Neuronal stem cell (in vitro differentiated cells): ENCODE measurements around the gene CCDC160.

Experiments used
- DNase-seq: peaks from one replicate; pipeline ENCODE4 v3.0.0-alpha.2; 2013; ENCODE audit warnings: low spot score
- H2AFZ ChIP-seq: one replicate; pipeline ENCODE4 v1.6.1; 2013; ENCODE audit warnings: mild to moderate bottlenecking, low read length, inconsistent platforms
- H2AK5ac ChIP-seq: 2 replicates; pipeline ENCODE4 v1.6.1; 2013; ENCODE audit warnings: low read depth, mild to moderate bottlenecking, inconsistent platforms, low read length, moderate library complexity, mixed read lengths
- H2BK120ac ChIP-seq: 2 replicates; pipeline ENCODE4 v1.6.1; 2013; ENCODE audit warnings: low read depth, mild to moderate bottlenecking, inconsistent platforms, low read length, moderate library complexity, mixed read lengths
- H2BK12ac ChIP-seq: one replicate; pipeline ENCODE4 v1.6.1; 2013; ENCODE audit warnings: low read length, inconsistent platforms
- H2BK15ac ChIP-seq: 2 replicates; pipeline ENCODE4 v1.6.1; 2013; ENCODE audit warnings: mild to moderate bottlenecking, low read length, inconsistent platforms, mixed read lengths
- H2BK5ac ChIP-seq: one replicate; pipeline ENCODE4 v1.6.1; 2013; ENCODE audit warnings: inconsistent platforms, mild to moderate bottlenecking, low read length, moderate library complexity
- H3K14ac ChIP-seq: one replicate; pipeline ENCODE4 v1.6.1; 2013; ENCODE audit warnings: low read length, inconsistent platforms
- H3K18ac ChIP-seq: 2 replicates; pipeline ENCODE4 v1.6.1; 2013; ENCODE audit warnings: low read length, inconsistent platforms
- H3K23ac ChIP-seq: 2 replicates; pipeline ENCODE4 v1.6.1; 2013; ENCODE audit warnings: low read depth, mild to moderate bottlenecking, mixed read lengths, low read length, inconsistent platforms; ENCODE audit not compliant: poor library complexity
- H3K27ac ChIP-seq: replicated peaks from 3 replicates; pipeline ENCODE4 v1.5.1; 2013; ENCODE audit warnings: low read length, inconsistent platforms
- H3K27me3 ChIP-seq, 3 experiments: 2 replicates each; pipeline ENCODE4 v1.6.1; 2013; ENCODE audit warnings: low read length in 3 of 3, mild to moderate bottlenecking in 2 of 3, inconsistent platforms in 1 of 3, low read depth in 1 of 3, mixed read lengths in 1 of 3, moderate library complexity in 1 of 3; ENCODE audit not compliant: control insufficient read depth in 3 of 3, insufficient read depth in 3 of 3
- H3K36me3 ChIP-seq, 2 donors: replicated peaks in 1 of 2; 2 replicates each; pipeline ENCODE4 v1.6.1; 2013; ENCODE audit warnings: low read length in 2 of 2; ENCODE audit not compliant: control insufficient read depth in 2 of 2, insufficient read depth in 2 of 2
- H3K4ac ChIP-seq: 2 replicates; pipeline ENCODE4 v1.6.1; 2013; ENCODE audit warnings: inconsistent platforms, mild to moderate bottlenecking, low read length, moderate library complexity
- H3K4me1 ChIP-seq, 2 donors: 1 replicate in 1 of 2; 2 replicates in 1 of 2; pipeline ENCODE4 v1.6.1; 2013; ENCODE audit warnings: low read length in 2 of 2, low read depth in 1 of 2; ENCODE audit not compliant: control insufficient read depth in 2 of 2, insufficient read depth in 1 of 2
- H3K4me2 ChIP-seq: one replicate; pipeline ENCODE4 v1.6.1; 2013; ENCODE audit warnings: mild to moderate bottlenecking, low read length, inconsistent platforms; ENCODE audit not compliant: insufficient read depth, poor library complexity, severe bottlenecking
- H3K4me3 ChIP-seq, 2 donors: 2 replicates each; pipeline ENCODE4 v1.5.1; 2013; ENCODE audit warnings: low read length in 2 of 2, mild to moderate bottlenecking in 2 of 2, inconsistent platforms in 1 of 2, moderate library complexity in 1 of 2
- H3K79me1 ChIP-seq: one replicate; pipeline ENCODE4 v1.6.1; 2013; ENCODE audit warnings: low read depth, mild to moderate bottlenecking, inconsistent platforms, low read length, moderate library complexity
- H3K9ac ChIP-seq: one replicate; pipeline ENCODE4 v1.6.1; 2013; ENCODE audit warnings: mild to moderate bottlenecking, low read depth, low read length, inconsistent platforms; ENCODE audit not compliant: poor library complexity
- H3K9me3 ChIP-seq, 2 donors: replicated peaks in 1 of 2; 2 replicates each; pipeline versions ENCODE3 to v1.6.1; 2013; ENCODE audit warnings: low read length in 2 of 2, mild to moderate bottlenecking in 2 of 2, inconsistent platforms in 1 of 2, low read depth in 1 of 2, mixed read lengths in 1 of 2, moderate library complexity in 1 of 2; ENCODE audit not compliant: control insufficient read depth in 2 of 2, insufficient read depth in 1 of 2
- H4K8ac ChIP-seq: one replicate; pipeline ENCODE4 v1.6.1; 2013; ENCODE audit warnings: low read depth, mild to moderate bottlenecking, inconsistent platforms, low read length, moderate library complexity
- H4K91ac ChIP-seq: one replicate; pipeline ENCODE4 v1.6.1; 2013; ENCODE audit warnings: low read length, low read depth, mild to moderate bottlenecking, inconsistent platforms; ENCODE audit not compliant: poor library complexity
- WGBS, 2 donors: extraction: QIAGEN DNeasy Blood & Tissue Kit; methylation state at CpG; one replicate each; pipeline ENCODE4 v1.1.7; 2013; ENCODE audit warnings: missing lambda C conversion rate in 2 of 2, mixed read lengths in 1 of 2; ENCODE audit not compliant: insufficient read length in 2 of 2, insufficient replicate concordance in 1 of 2; ENCODE audit errors: extremely low coverage in 2 of 2; 5-methylcytosine and 5-hydroxymethylcytosine counted together

The CCDC160 gene

GRCh38 chrX:134254511-134254910, 17.5 kb downstream of the CCDC160 start:
- H3K14ac ChIP-seq = no peak overlapping the region
- DNase-seq = no peak
- H3K4me3 ChIP-seq = no peak overlapping the region
- H3K23ac ChIP-seq = no peak overlapping the region
- H4K8ac ChIP-seq = no peak overlapping the region
- H2BK12ac ChIP-seq = no peak overlapping the region
- no peak overlapping the region for H4K91ac ChIP-seq
- H3K27ac ChIP-seq = no peak overlapping the region
- H3K4me2 ChIP-seq = no peak overlapping the region
- H3K27me3 ChIP-seq = peaks cover 0 to 6% (median 0%) of the 10 kb centered on the region in 3 experiments
- no peak overlapping the region for H3K9ac ChIP-seq
- H3K18ac ChIP-seq = no peak overlapping the region
- no peak overlapping the region for H2BK120ac ChIP-seq
- H3K4ac ChIP-seq = no peak overlapping the region
- H2AFZ ChIP-seq = no peak overlapping the region
- H2AK5ac ChIP-seq = no peak overlapping the region
- H3K9me3 ChIP-seq = no peaks in the 10 kb centered on the region
- H3K79me1 ChIP-seq = no peaks in the 10 kb centered on the region
- H2BK5ac ChIP-seq = no peak overlapping the region
- no peak overlapping the region for H2BK15ac ChIP-seq
- no peaks in the 10 kb centered on the region for H3K36me3 ChIP-seq
- no peaks in the 10 kb centered on the region for H3K4me1 ChIP-seq

GRCh38 chrX:134255555-134255954, 18.6 kb downstream of the CCDC160 start:
- Histone ChIP-seq H3K9me3 (no peaks in the 10 kb centered on the region), H3K27me3 (peaks cover 0 to 6% (median 0%) of the 10 kb centered on the region in 3 experiments), H3K9ac (no peak overlapping the region), H3K14ac (no peak overlapping the region), H2BK120ac (no peak overlapping the region), H4K8ac (no peak overlapping the region), H2AFZ (no peak overlapping the region), H2BK15ac (no peak overlapping the region), H3K36me3 (no peaks in the 10 kb centered on the region), H3K23ac (no peak overlapping the region), H4K91ac (no peak overlapping the region), H2BK12ac (no peak overlapping the region), H2BK5ac (no peak overlapping the region), H3K4me2 (no peak overlapping the region), H3K79me1 (no peaks in the 10 kb centered on the region), H2AK5ac (no peak overlapping the region), H3K18ac (no peak overlapping the region), H3K4me1 (no peaks in the 10 kb centered on the region), H3K4ac (no peak overlapping the region), H3K4me3 (no peak overlapping the region), H3K27ac (no peak overlapping the region)
- WGBS, 2 donors = no CpG with 5 or more reads among the region's 5 CpGs
- DNase-seq = no peak

GRCh38 chrX:134256684-134257083, 19.7 kb downstream of the CCDC160 start:
- H4K8ac ChIP-seq = no peak overlapping the region
- no peak overlapping the region for H3K9ac ChIP-seq
- H3K4me3 ChIP-seq = no peak overlapping the region
- H3K9me3 ChIP-seq = no peaks in the 10 kb centered on the region
- no peaks in the 10 kb centered on the region for H3K4me1 ChIP-seq
- no peak overlapping the region for H3K18ac ChIP-seq
- no peak for DNase-seq
- no peak overlapping the region for H3K14ac ChIP-seq
- H3K23ac ChIP-seq = no peak overlapping the region
- H3K4me2 ChIP-seq = no peak overlapping the region
- peaks cover 0 to 9% (median 0%) of the 10 kb centered on the region in 3 experiments for H3K27me3 ChIP-seq
- H3K27ac ChIP-seq = no peak overlapping the region
- H2BK12ac ChIP-seq = no peak overlapping the region
- H2AK5ac ChIP-seq = no peak overlapping the region
- no peak overlapping the region for H2BK120ac ChIP-seq
- no CpG with 5 or more reads among the region's 2 CpGs for WGBS, 2 donors
- H3K36me3 ChIP-seq = no peaks in the 10 kb centered on the region
- H2BK15ac ChIP-seq = no peak overlapping the region
- no peak overlapping the region for H4K91ac ChIP-seq
- no peaks in the 10 kb centered on the region for H3K79me1 ChIP-seq
- no peak overlapping the region for H3K4ac ChIP-seq
- no peak overlapping the region for H2AFZ ChIP-seq
- H2BK5ac ChIP-seq = no peak overlapping the region

- Histone ChIP-seq H2AFZ (no peak overlapping the region), H2BK12ac (no peak overlapping the region), H3K36me3 (no peaks in the 10 kb centered on the region), H4K91ac (no peak overlapping the region), H3K4ac (no peak overlapping the region), H3K23ac (no peak overlapping the region), H3K9me3 (no peaks in the 10 kb centered on the region), H4K8ac (no peak overlapping the region), H2BK15ac (no peak overlapping the region), H3K27me3 (peaks cover 0 to 9% (median 0%) of the 10 kb centered on the region in 3 experiments), H3K9ac (no peak overlapping the region), H2BK120ac (no peak overlapping the region), H3K27ac (no peak overlapping the region), H2BK5ac (no peak overlapping the region), H3K4me3 (no peak overlapping the region), H3K18ac (no peak overlapping the region), H3K79me1 (no peaks in the 10 kb centered on the region), H3K4me1 (no peaks in the 10 kb centered on the region), H3K14ac (no peak overlapping the region), H3K4me2 (no peak overlapping the region), H2AK5ac (no peak overlapping the region)
- WGBS, 2 donors = no CpG with 5 or more reads among the region's 2 CpGs
- DNase-seq = no peak
Observed at GRCh38 chrX:134258202-134258601, 21.2 kb downstream of the CCDC160 start.
